Astrocyte (in vitro differentiated cells and primary cell): ENCODE measurements around the gene IFNG-AS1.

Experiments used
- CTCF ChIP-seq: IDR thresholded peaks from 2 replicates; pipeline ENCODE4 v1.5.1; 2011; ENCODE audit warnings: low read depth, mild to moderate bottlenecking, inconsistent platforms, low read length, moderate library complexity; ENCODE audit not compliant: insufficient read depth
- EZH2 ChIP-seq: IDR thresholded peaks from 2 replicates; pipeline ENCODE4 v1.6.1; 2012; ENCODE audit warnings: mild to moderate bottlenecking, low read length, inconsistent platforms; ENCODE audit not compliant: insufficient read depth

DNA sequence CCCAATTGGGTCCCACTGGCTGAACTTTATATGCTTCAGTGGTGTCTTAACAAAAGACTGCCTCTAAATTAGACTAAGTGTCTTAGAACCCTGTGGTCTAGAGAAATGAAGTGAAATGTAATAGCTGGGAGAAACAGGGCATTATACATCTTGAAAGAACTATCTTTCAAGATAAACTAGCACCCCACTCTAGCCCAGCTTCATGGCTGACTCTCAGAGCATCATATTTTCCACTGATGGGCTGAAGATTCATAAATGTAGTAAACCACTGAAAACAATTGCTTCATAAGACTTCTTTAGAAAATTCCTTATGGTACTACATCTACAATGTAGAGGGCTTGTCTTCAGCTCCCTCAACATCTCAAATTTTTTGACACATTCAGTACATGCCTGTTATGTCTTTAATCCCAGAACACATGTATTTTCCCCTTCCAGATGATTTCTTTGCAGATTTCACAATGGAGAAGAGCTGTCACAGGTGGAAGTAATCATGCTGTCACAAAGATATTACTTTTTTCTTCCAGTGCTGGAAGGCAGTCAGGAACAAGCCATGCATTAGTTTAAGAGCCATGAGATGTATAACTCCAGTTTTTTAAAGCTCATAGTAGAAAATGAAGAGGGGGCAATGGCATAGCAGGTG, 48.5 kb downstream of the IFNG-AS1 start:
- TF ChIP-seq CTCF (no peak), EZH2 (no peak)
